Neural progenitor cell (in vitro differentiated cells): Measurements from ENCODE around the gene DDX49. TPM values are rescaled to one million over a fixed set of nuclear protein-coding genes. Genes with fewer than 3 reads are reported as not detected.

ENCODE experiments used
- DNase-seq: peaks from one replicate; pipeline ENCODE4 v3.0.0-alpha.2; 2016; ENCODE audit warnings: low spot score
- H2AFZ ChIP-seq: fragments of 200-600 bp; sonication (generic); replicated peaks from 2 replicates; pipeline ENCODE4 v1.6.1; 2016; ENCODE audit warnings: antibody characterized with exemption
- H3F3A ChIP-seq: fragments of 200-600 bp; sonication (generic); 2 replicates; pipeline ENCODE4 v1.6.1; 2016; ENCODE audit warnings: antibody characterized with exemption, low read depth
- H3K27ac ChIP-seq: fragments of 200-600 bp; sonication (generic); 2 replicates; pipeline ENCODE4 v1.5.1; 2016; ENCODE audit warnings: mild to moderate bottlenecking
- H3K27me3 ChIP-seq: fragments of 200-600 bp; sonication (generic); 2 replicates; pipeline ENCODE4 v1.6.1; 2016; ENCODE audit warnings: mild to moderate bottlenecking, moderate library complexity
- H3K36me3 ChIP-seq: fragments of 200-600 bp; sonication (generic); 2 replicates; pipeline ENCODE4 v1.5.1; 2016
- H3K4me1 ChIP-seq: fragments of 200-600 bp; sonication (generic); 2 replicates; pipeline ENCODE4 v1.6.1; 2016; ENCODE audit warnings: mixed run types
- H3K4me2 ChIP-seq: fragments of 200-600 bp; sonication (generic); 2 replicates; pipeline ENCODE4 v1.6.1; 2016
- H3K4me3 ChIP-seq: fragments of 200-600 bp; sonication (generic); 2 replicates; pipeline ENCODE4 v1.5.1; 2016
- H3K79me2 ChIP-seq: fragments of 200-600 bp; sonication (generic); 2 replicates; pipeline ENCODE4 v1.6.1; 2016; ENCODE audit warnings: low read depth
- H3K9ac ChIP-seq: fragments of 200-600 bp; sonication (generic); 2 replicates; pipeline ENCODE4 v1.6.1; 2016
- H3K9me3 ChIP-seq: fragments of 200-600 bp; sonication (generic); 2 replicates; pipeline ENCODE4 v1.5.1; 2016; ENCODE audit warnings: low read depth
- H4K20me1 ChIP-seq: fragments of 200-600 bp; sonication (generic); 2 replicates; pipeline ENCODE4 v1.6.1; 2016; ENCODE audit warnings: low read depth
- H3K27ac Mint-ChIP-seq: 3 replicates; pipeline ENCODE4 v1.8.0; 2021; ENCODE audit warnings: mixed read lengths
- H3K27me3 Mint-ChIP-seq: 2 replicates; pipeline ENCODE4 v1.8.0; 2022; ENCODE audit warnings: low read depth, mild to moderate bottlenecking, inconsistent platforms, moderate library complexity, mixed read lengths; ENCODE audit not compliant: insufficient read depth
- H3K36me3 Mint-ChIP-seq: 3 replicates; pipeline ENCODE4 v1.8.0; 2021; ENCODE audit warnings: mixed read lengths
- H3K4me1 Mint-ChIP-seq: 3 replicates; pipeline ENCODE4 v1.8.0; 2021; ENCODE audit warnings: mixed read lengths
- H3K4me3 Mint-ChIP-seq: 3 replicates; pipeline ENCODE4 v1.8.0; 2021; ENCODE audit warnings: mild to moderate bottlenecking, moderate library complexity, mixed read lengths
- H3K9me3 Mint-ChIP-seq: 3 replicates; pipeline ENCODE4 v1.8.0; 2020; ENCODE audit warnings: mixed read lengths
- CTCF ChIP-seq: fragments of 200-600 bp; sonication (generic); IDR thresholded peaks from 2 replicates; pipeline ENCODE4 v1.5.1; 2017; ENCODE audit warnings: antibody characterized with exemption, mild to moderate bottlenecking
- EZH2 ChIP-seq: fragments of 200-600 bp; sonication (generic); IDR thresholded peaks from 2 replicates; pipeline ENCODE4 v1.6.1; 2017; ENCODE audit warnings: antibody characterized with exemption, mild to moderate bottlenecking, moderate library complexity
- EZH2phosphoT487 ChIP-seq: fragments of 200-600 bp; sonication (generic); IDR thresholded peaks from 2 replicates; pipeline ENCODE4 v1.6.1; 2017; ENCODE audit warnings: antibody characterized with exemption
- total RNA-seq: library from RNA; depleted of rRNA; stranded (reverse); fragments of >200 nt; gene quantifications from 2 replicates; pipeline ENCODE4 v1.2.3, GENCODE V29; 2015; ENCODE audit warnings: low replicate concordance

The DDX49 gene
- total RNA-seq, 1 donor from 2014 or later, result 19.9 TPM

GRCh38 chr19:18931316-18932162, 12.0 kb downstream of the DDX49 start:
- Mint-ChIP-seq H3K27ac (no peak overlapping the region), H3K36me3 (peaks cover 11% of the 10 kb centered on the region), H3K4me1 (peaks cover 13% of the 10 kb centered on the region), H3K9me3 (no peaks in the 10 kb centered on the region), H3K27me3 (peaks cover 10% of the 10 kb centered on the region), H3K4me3 (peak overlapping the region; percentile 55)
- Histone ChIP-seq H4K20me1 (peaks cover 54% of the 10 kb centered on the region), H3K4me2 (peak overlapping the region; percentile 75), H3F3A (peaks cover 24% of the 10 kb centered on the region), H3K79me2 (no peaks in the 10 kb centered on the region), H3K4me3 (no peak overlapping the region), H3K36me3 (no peaks in the 10 kb centered on the region), H3K27ac (no peak overlapping the region), H3K9me3 (no peaks in the 10 kb centered on the region), H3K9ac (no peak overlapping the region), H3K27me3 (no peaks in the 10 kb centered on the region), H3K4me1 (peaks cover 7% of the 10 kb centered on the region), H2AFZ (no peak overlapping the region)
- TF ChIP-seq EZH2 (no peak), CTCF (no peak), EZH2phosphoT487 (no peak)
- no peak for DNase-seq

GRCh38 chr19:18932216-18932841, 12.8 kb downstream of the DDX49 start:
- H3K4me2 ChIP-seq, result peak overlapping the region; percentile 75
- no peaks in the 10 kb centered on the region for H3K9me3 ChIP-seq
- H3K27ac ChIP-seq, result no peak overlapping the region
- H3K36me3 ChIP-seq, result no peaks in the 10 kb centered on the region
- no peak overlapping the region for H3K9ac ChIP-seq
- Mint-ChIP-seq H3K27me3 (peaks cover 10% of the 10 kb centered on the region), H3K4me3 (peak overlapping the region; percentile 79), H3K4me1 (peaks cover 13% of the 10 kb centered on the region), H3K36me3 (peaks cover 9% of the 10 kb centered on the region), H3K27ac (no peak overlapping the region), H3K9me3 (no peaks in the 10 kb centered on the region)
- peaks cover 7% of the 10 kb centered on the region for H3K4me1 ChIP-seq
- no peak for TF ChIP-seq CTCF
- no peak for TF ChIP-seq EZH2phosphoT487
- no peak for TF ChIP-seq EZH2
- no peaks in the 10 kb centered on the region for H3K79me2 ChIP-seq
- DNase-seq, result peak; percentile 97
- no peak overlapping the region for H2AFZ ChIP-seq
- no peaks in the 10 kb centered on the region for H3K27me3 ChIP-seq
- peaks cover 50% of the 10 kb centered on the region for H4K20me1 ChIP-seq
- peaks cover 24% of the 10 kb centered on the region for H3F3A ChIP-seq
- H3K4me3 ChIP-seq, result peak overlapping the region; percentile 35

GRCh38 chr19:18933297-18933696, 13.8 kb downstream of the DDX49 start:
- H4K20me1 ChIP-seq, result peaks cover 43% of the 10 kb centered on the region
- peak; percentile 26 for DNase-seq
- peaks cover 12% of the 10 kb centered on the region for H3K36me3 Mint-ChIP-seq
- H3F3A ChIP-seq, result peaks cover 24% of the 10 kb centered on the region
- H3K4me1 Mint-ChIP-seq, result peaks cover 13% of the 10 kb centered on the region
- no peak overlapping the region for H3K9ac ChIP-seq
- no peak overlapping the region for H3K27ac ChIP-seq
- H3K9me3 ChIP-seq, result no peaks in the 10 kb centered on the region
- H3K27me3 Mint-ChIP-seq, result peaks cover 12% of the 10 kb centered on the region
- TF ChIP-seq EZH2phosphoT487 (no peak), EZH2 (no peak), CTCF (no peak)
- peaks cover 7% of the 10 kb centered on the region for H3K4me1 ChIP-seq
- peak overlapping the region; percentile 35 for H3K4me3 ChIP-seq
- no peak overlapping the region for H3K27ac Mint-ChIP-seq
- no peak overlapping the region for H2AFZ ChIP-seq
- H3K79me2 ChIP-seq, result no peaks in the 10 kb centered on the region
- H3K4me2 ChIP-seq, result peak overlapping the region; percentile 75
- no peaks in the 10 kb centered on the region for H3K27me3 ChIP-seq
- H3K9me3 Mint-ChIP-seq, result no peaks in the 10 kb centered on the region
- H3K4me3 Mint-ChIP-seq, result peak overlapping the region; percentile 38
- no peaks in the 10 kb centered on the region for H3K36me3 ChIP-seq
